ENCODE results near the gene HYDIN.

The HYDIN gene

GRCh38 chr16:70809392-70810060 is 421.0 kb downstream of the HYDIN start:
- DNase-seq: peak; percentile 39

GRCh38 chr16:70808371-70808770 is 422.2 kb downstream of the HYDIN start:
- no peak for DNase-seq

GRCh38 chr16:70805787-70806186 is 424.7 kb downstream of the HYDIN start:
- DNase-seq: no peak

GRCh38 chr16:70805380-70805779 is 425.1 kb downstream of the HYDIN start:
- no peak for DNase-seq

GRCh38 chr16:70804734-70805169 is 425.8 kb downstream of the HYDIN start:
- no peak for DNase-seq

GRCh38 chr16:70804153-70804733 is 426.3 kb downstream of the HYDIN start:
- DNase-seq: no peak

- no peak for DNase-seq
Observed at GRCh38 chr16:70803319-70803718, 427.2 kb downstream of the HYDIN start.

- DNase-seq: no peak
Observed at GRCh38 chr16:70801611-70802010, 428.9 kb downstream of the HYDIN start.

- peak; percentile 91 for DNase-seq
Observed at GRCh38 chr16:70800781-70801480, 429.6 kb downstream of the HYDIN start, which contains the start of gene VAC14. TSS of gene VAC14 (minus strand) at chr16:70801158. CDS start at chr16:70800900, 258 bp downstream.

GRCh38 chr16:70800311-70800710 is 430.2 kb downstream of the HYDIN start:
- no peak for DNase-seq

- DNase-seq: no peak
Observed at GRCh38 chr16:70796301-70796700, 434.2 kb downstream of the HYDIN start.

GRCh38 chr16:70795296-70795912 is 435.1 kb downstream of the HYDIN start:
- no peak for DNase-seq

- DNase-seq: no peak
Observed at GRCh38 chr16:70793851-70794502, 436.5 kb downstream of the HYDIN start.

GRCh38 chr16:70790815-70791214 is 439.7 kb downstream of the HYDIN start:
- DNase-seq: no peak

GRCh38 chr16:70789595-70790447 is 440.7 kb downstream of the HYDIN start:
- DNase-seq: no peak

GRCh38 chr16:70788668-70789594 is 441.6 kb downstream of the HYDIN start:
- no peak for DNase-seq

GRCh38 chr16:70786020-70786755 is 444.3 kb downstream of the HYDIN start:
- DNase-seq: no peak

GRCh38 chr16:70784692-70785555 is 445.6 kb downstream of the HYDIN start:
- DNase-seq: no peak

GRCh38 chr16:70782237-70782636 is 448.3 kb downstream of the HYDIN start:
- DNase-seq: no peak

Data from NCI-H1092 treated with DMSO at 0.1 percent for 48 hours (cell line).